Esophagus (tissue), 2 donors: ENCODE data around the gene ZFHX2. TPM values are rescaled to one million over a fixed set of nuclear protein-coding genes. Genes with fewer than 3 reads are reported as not detected.

ENCODE experiments used
- H3K27ac ChIP-seq, 2 donors: one replicate each; pipeline ENCODE4 v1.5.1; 2013; ENCODE audit warnings: low read depth in 2 of 2, mild to moderate bottlenecking in 2 of 2, inconsistent platforms in 1 of 2, low read length in 1 of 2, moderate library complexity in 1 of 2
- H3K27me3 ChIP-seq, 2 donors: one replicate each; pipeline ENCODE4 v1.6.1; 2013; ENCODE audit warnings: low read length in 2 of 2, control low read depth in 1 of 2, mild to moderate bottlenecking in 1 of 2; ENCODE audit not compliant: insufficient read depth in 2 of 2, control insufficient read depth in 1 of 2
- H3K36me3 ChIP-seq, 2 donors: one replicate each; pipeline ENCODE4 v1.6.1; 2013; ENCODE audit warnings: low read length in 1 of 2; ENCODE audit not compliant: control insufficient read depth in 2 of 2, insufficient read depth in 2 of 2
- H3K4me1 ChIP-seq, 2 donors: one replicate each; pipeline ENCODE4 v1.6.1; 2013; ENCODE audit warnings: low read length in 1 of 2; ENCODE audit not compliant: control insufficient read depth in 2 of 2, insufficient read depth in 2 of 2
- H3K4me3 ChIP-seq, 2 donors: one replicate each; pipeline ENCODE4 v1.5.1; 2013; ENCODE audit warnings: low read length in 2 of 2, mild to moderate bottlenecking in 2 of 2, low read depth in 1 of 2, moderate library complexity in 1 of 2
- H3K9me3 ChIP-seq, 2 donors: one replicate each; pipeline ENCODE4 v1.6.1; 2013; ENCODE audit warnings: mild to moderate bottlenecking in 2 of 2, low read depth in 1 of 2, low read length in 1 of 2, moderate library complexity in 1 of 2; ENCODE audit not compliant: control insufficient read depth in 2 of 2, insufficient read depth in 1 of 2
- WGBS, 2 donors: extraction: QIAGEN DNeasy Blood & Tissue Kit; methylation state at CpG; one replicate each; pipeline ENCODE4 v1.1.7; 2013; 5-methylcytosine and 5-hydroxymethylcytosine counted together
- polyA plus RNA-seq, 2 donors: library from polyadenylated mRNA; stranded (reverse); fragments of 200-250 nt; gene quantifications; one replicate each; pipeline ENCODE4 v1.2.3, GENCODE V29; 2013
- donor health status: healthy with polysubstance abuse.
- donor health status: Bipolar disorder and iron deficiency.

The ZFHX2 gene
- polyA plus RNA-seq, 2 donors = 0.12 to 0.59 TPM

- no peaks in the 10 kb centered on the region for H3K27me3 ChIP-seq
- peaks cover 0 to 21% of the 10 kb centered on the region in 2 donors for H3K36me3 ChIP-seq
- H3K4me3 ChIP-seq = peak within 1 kb of the TSS; percentile 57 to 74
- WGBS, 2 donors = 1% methylated on average over 53 of the region's 53 CpGs
- no peaks in the 10 kb centered on the region for H3K9me3 ChIP-seq
- H3K27ac ChIP-seq = peak within 1 kb of the TSS; percentile 65 to 66
- peaks cover 0 to 9% of the 10 kb centered on the region in 2 donors for H3K4me1 ChIP-seq
Measured at GRCh38 chr14:23567186-23568020, 15.8 kb upstream of the ZFHX2 start, which contains the start of gene AP1G2. TSS of gene AP1G2 (minus strand) at chr14:23567791. CDS start at chr14:23567314, 477 bp downstream.

- Histone ChIP-seq H3K9me3 (no peaks in the 10 kb centered on the region), H3K36me3 (peaks cover 3 to 27% of the 10 kb centered on the region in 2 donors), H3K27me3 (no peaks in the 10 kb centered on the region), H3K4me1 (peaks cover 0 to 9% of the 10 kb centered on the region in 2 donors), H3K27ac (peak overlapping the region; percentile 65 to 66), H3K4me3 (peak overlapping the region; percentile 57 to 74)
- WGBS, 2 donors = 10 to 14% methylated on average over 5 of the region's 5 CpGs
Measured at GRCh38 chr14:23566778-23567185, 15.2 kb upstream of the ZFHX2 start.

GRCh38 chr14:23566112-23566777, 14.7 kb upstream of the ZFHX2 start:
- WGBS, 2 donors = 88 to 89% methylated on average over 10 of the region's 10 CpGs
- Histone ChIP-seq H3K4me1 (peaks cover 0 to 9% of the 10 kb centered on the region in 2 donors), H3K9me3 (no peaks in the 10 kb centered on the region), H3K4me3 (peak overlapping the region in 1 of 2 donors; percentile 57), H3K27me3 (no peaks in the 10 kb centered on the region), H3K36me3 (peaks cover 3 to 32% of the 10 kb centered on the region in 2 donors), H3K27ac (no peak overlapping the region)

GRCh38 chr14:23565626-23566025, 14.1 kb upstream of the ZFHX2 start:
- H3K4me3 ChIP-seq = no peak overlapping the region
- peaks cover 0 to 9% of the 10 kb centered on the region in 2 donors for H3K4me1 ChIP-seq
- no peaks in the 10 kb centered on the region for H3K27me3 ChIP-seq
- H3K9me3 ChIP-seq = no peaks in the 10 kb centered on the region
- peaks cover 8 to 36% of the 10 kb centered on the region in 2 donors for H3K36me3 ChIP-seq
- no peak overlapping the region for H3K27ac ChIP-seq
- WGBS, 2 donors = 88 to 92% methylated on average over 11 of the region's 11 CpGs

GRCh38 chr14:23564876-23565275, 13.3 kb upstream of the ZFHX2 start:
- no peak overlapping the region for H3K27ac ChIP-seq
- no peaks in the 10 kb centered on the region for H3K9me3 ChIP-seq
- no peak overlapping the region for H3K4me3 ChIP-seq
- WGBS, 2 donors = 83 to 87% methylated on average over 7 of the region's 7 CpGs
- no peaks in the 10 kb centered on the region for H3K27me3 ChIP-seq
- peaks cover 0 to 9% of the 10 kb centered on the region in 2 donors for H3K4me1 ChIP-seq
- peaks cover 8 to 39% of the 10 kb centered on the region in 2 donors for H3K36me3 ChIP-seq

- Histone ChIP-seq H3K36me3 (peaks cover 8 to 43% of the 10 kb centered on the region in 2 donors), H3K4me1 (peaks cover 0 to 5% of the 10 kb centered on the region in 2 donors), H3K27ac (no peak overlapping the region), H3K4me3 (no peak overlapping the region), H3K27me3 (no peaks in the 10 kb centered on the region), H3K9me3 (no peaks in the 10 kb centered on the region)
- 88 to 89% methylated on average over 13 of the region's 13 CpGs for WGBS, 2 donors
Measured at GRCh38 chr14:23564181-23564812, 12.7 kb upstream of the ZFHX2 start.

GRCh38 chr14:23563473-23564180, 12.1 kb upstream of the ZFHX2 start:
- no peaks in the 10 kb centered on the region for H3K27me3 ChIP-seq
- WGBS, 2 donors = 80 to 82% methylated on average over 14 of the region's 14 CpGs
- no peak overlapping the region for H3K27ac ChIP-seq
- H3K36me3 ChIP-seq = peaks cover 10 to 45% of the 10 kb centered on the region in 2 donors
- H3K4me1 ChIP-seq = peaks cover 0 to 5% of the 10 kb centered on the region in 2 donors
- H3K9me3 ChIP-seq = no peaks in the 10 kb centered on the region
- H3K4me3 ChIP-seq = no peak overlapping the region

GRCh38 chr14:23562822-23563472, 11.4 kb upstream of the ZFHX2 start:
- WGBS, 2 donors = 92 to 100% methylated on average over 2 of the region's 2 CpGs
- peaks cover 10 to 45% of the 10 kb centered on the region in 2 donors for H3K36me3 ChIP-seq
- H3K4me3 ChIP-seq = no peak overlapping the region
- peaks cover 0 to 5% of the 10 kb centered on the region in 2 donors for H3K4me1 ChIP-seq
- H3K27me3 ChIP-seq = no peaks in the 10 kb centered on the region
- no peaks in the 10 kb centered on the region for H3K9me3 ChIP-seq
- no peak overlapping the region for H3K27ac ChIP-seq
